ENCODE data around the gene EHMT1.

Gene EHMT1

DNA sequence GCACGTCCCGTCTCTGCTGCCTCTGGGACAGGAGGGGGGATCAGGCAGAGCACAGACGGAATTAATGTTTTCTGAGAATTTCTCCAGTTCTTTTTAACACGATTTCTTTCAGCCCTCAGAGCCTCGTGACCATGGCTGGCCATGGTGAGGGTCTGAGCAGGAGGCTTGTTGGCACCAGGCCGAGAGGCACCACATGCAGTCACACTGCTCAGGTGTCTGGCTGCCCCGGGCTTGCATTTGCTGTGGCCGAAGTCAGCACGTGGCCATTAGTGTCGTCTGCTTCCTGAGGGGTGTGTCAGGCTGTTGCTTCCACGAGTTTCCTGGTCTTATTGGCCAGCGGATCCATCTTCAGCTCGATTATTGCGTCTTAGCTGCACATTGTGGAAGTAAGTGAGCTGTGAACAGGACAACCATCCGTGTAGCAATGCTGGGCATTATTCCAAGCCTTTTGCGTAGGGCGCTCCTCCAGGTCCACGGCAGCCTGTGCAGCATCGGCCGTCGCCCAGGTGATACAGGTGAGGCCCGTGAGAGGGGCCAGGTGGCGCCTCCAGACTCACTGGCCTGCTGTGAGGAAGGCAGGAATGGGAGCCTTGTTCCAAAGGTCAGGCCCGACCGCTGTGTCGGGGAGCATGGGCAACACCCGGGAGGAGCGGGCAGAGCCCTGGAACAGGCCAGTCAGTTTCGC, 144.6 kb downstream of the EHMT1 start:
- H3K79me2 ChIP-seq (ENCODE audit: low read length): peaks cover 9% of the 10 kb centered on the region; the same call in 1 of the 2 replicates
- H3K9me3 ChIP-seq (replicated peaks; ENCODE audit: insufficient read depth, low read length): no peaks in the 10 kb centered on the region
- peaks cover 1% of the 10 kb centered on the region; the same call in 1 of the 2 replicates for H3K36me3 ChIP-seq (replicated peaks; ENCODE audit: insufficient read depth, low read length)
- H3K27me3 ChIP-seq (replicated peaks; ENCODE audit: insufficient read depth, low read length): no peaks in the 10 kb centered on the region
- H2AFZ ChIP-seq (ENCODE audit: low read length): no peak overlapping the region
- TF ChIP-seq EZH2 (optimal IDR thresholded peaks at IDR 0.05; ENCODE audit: low read depth, low read length) (no peak), EZH2phosphoT487 (IDR thresholded peaks at IDR 0.05; ENCODE audit: low read length) (no peak)
- TF ChIP-seq, protein P1, sequence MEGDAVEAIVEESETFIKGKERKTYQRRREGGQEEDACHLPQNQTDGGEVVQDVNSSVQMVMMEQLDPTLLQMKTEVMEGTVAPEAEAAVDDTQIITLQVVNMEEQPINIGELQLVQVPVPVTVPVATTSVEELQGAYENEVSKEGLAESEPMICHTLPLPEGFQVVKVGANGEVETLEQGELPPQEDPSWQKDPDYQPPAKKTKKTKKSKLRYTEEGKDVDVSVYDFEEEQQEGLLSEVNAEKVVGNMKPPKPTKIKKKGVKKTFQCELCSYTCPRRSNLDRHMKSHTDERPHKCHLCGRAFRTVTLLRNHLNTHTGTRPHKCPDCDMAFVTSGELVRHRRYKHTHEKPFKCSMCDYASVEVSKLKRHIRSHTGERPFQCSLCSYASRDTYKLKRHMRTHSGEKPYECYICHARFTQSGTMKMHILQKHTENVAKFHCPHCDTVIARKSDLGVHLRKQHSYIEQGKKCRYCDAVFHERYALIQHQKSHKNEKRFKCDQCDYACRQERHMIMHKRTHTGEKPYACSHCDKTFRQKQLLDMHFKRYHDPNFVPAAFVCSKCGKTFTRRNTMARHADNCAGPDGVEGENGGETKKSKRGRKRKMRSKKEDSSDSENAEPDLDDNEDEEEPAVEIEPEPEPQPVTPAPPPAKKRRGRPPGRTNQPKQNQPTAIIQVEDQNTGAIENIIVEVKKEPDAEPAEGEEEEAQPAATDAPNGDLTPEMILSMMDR (IDR thresholded peaks at IDR 0.05; ENCODE audit: low read length): no peak
- H3K9ac ChIP-seq (ENCODE audit: low read length): no peak overlapping the region
- H3K9me2 ChIP-seq (replicated peaks; ENCODE audit: insufficient read depth, low read length): no peaks in the 10 kb centered on the region
- H3K4me2 ChIP-seq (ENCODE audit: low read depth, low read length): no peak overlapping the region
- H3F3A ChIP-seq (ENCODE audit: insufficient read depth, low read length): no peaks in the 10 kb centered on the region
- H4K20me1 ChIP-seq (ENCODE audit: insufficient read depth, low read length): no peaks in the 10 kb centered on the region
- H3K27ac ChIP-seq (ENCODE audit: low read length): no peak overlapping the region
- H3K4me3 ChIP-seq (ENCODE audit: low read length): no peak overlapping the region
- no peaks in the 10 kb centered on the region for H3K4me1 ChIP-seq (ENCODE audit: low read length)
- DNase-seq: no peak

DNA sequence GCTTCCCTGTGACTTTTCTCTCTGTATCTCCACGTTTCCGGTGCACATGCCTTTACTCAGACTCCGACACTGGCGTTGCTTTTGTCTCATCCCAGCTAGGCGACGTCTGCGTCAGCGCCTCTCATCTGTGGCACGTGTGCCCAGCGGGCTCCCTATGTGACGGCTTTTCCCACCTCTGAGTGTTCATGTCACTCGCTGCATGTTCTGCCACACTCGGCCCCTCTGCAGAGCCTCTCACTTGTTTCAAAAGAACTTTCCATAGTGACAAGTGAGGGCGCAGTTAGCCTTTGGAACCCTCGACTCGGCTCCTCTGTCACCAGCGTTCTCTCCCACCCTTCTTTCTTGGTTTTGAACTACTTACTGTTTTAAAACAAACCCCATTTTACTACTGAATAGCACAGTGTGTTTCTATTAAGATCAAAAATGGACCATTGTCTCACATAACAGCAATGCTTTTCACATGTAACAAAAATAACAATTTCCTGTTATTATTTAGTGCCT, 145.4 kb downstream of the EHMT1 start:
- Histone ChIP-seq H3K27me3 (replicated peaks; ENCODE audit: insufficient read depth, low read length) (no peaks in the 10 kb centered on the region), H3K4me2 (ENCODE audit: low read depth, low read length) (no peak overlapping the region), H3K9me3 (replicated peaks; ENCODE audit: insufficient read depth, low read length) (no peaks in the 10 kb centered on the region), H3K9me2 (replicated peaks; ENCODE audit: insufficient read depth, low read length) (no peaks in the 10 kb centered on the region), H3K27ac (ENCODE audit: low read length) (no peak overlapping the region), H3K36me3 (replicated peaks; ENCODE audit: insufficient read depth, low read length) (no peaks in the 10 kb centered on the region), H3K4me1 (ENCODE audit: low read length) (no peaks in the 10 kb centered on the region), H3F3A (ENCODE audit: insufficient read depth, low read length) (no peaks in the 10 kb centered on the region), H4K20me1 (ENCODE audit: insufficient read depth, low read length) (no peaks in the 10 kb centered on the region), H3K79me2 (ENCODE audit: low read length) (peaks cover 8% of the 10 kb centered on the region; the same call in 1 of the 2 replicates), H3K4me3 (ENCODE audit: low read length) (no peak overlapping the region), H3K9ac (ENCODE audit: low read length) (no peak overlapping the region), H2AFZ (ENCODE audit: low read length) (no peak overlapping the region)
- no peak for DNase-seq
- TF ChIP-seq EZH2phosphoT487 (IDR thresholded peaks at IDR 0.05; ENCODE audit: low read length) (no peak), EZH2 (optimal IDR thresholded peaks at IDR 0.05; ENCODE audit: low read depth, low read length) (no peak)
- TF ChIP-seq, protein P1 (IDR thresholded peaks at IDR 0.05; ENCODE audit: low read length): no peak

DNA sequence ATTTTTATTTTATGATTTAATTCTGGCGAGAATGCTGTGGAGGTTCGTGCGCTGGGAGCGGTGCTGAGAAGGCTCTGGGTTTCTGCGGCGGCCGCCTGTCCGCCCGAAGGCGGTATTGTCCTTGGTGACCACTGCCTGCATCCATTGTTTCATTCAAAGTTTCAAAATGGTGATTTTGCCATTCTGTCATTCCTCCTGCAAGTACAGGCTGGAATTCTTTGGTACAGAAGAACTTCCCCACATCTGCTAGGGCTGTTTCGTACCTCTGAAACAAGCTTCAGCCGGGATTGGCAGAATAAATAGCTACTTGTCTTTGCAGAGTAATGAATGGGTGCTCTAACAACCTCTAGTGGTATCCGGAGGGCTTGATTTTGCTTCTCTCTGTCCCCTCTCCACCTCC, 146.2 kb downstream of the EHMT1 start:
- Histone ChIP-seq H3K4me3 (ENCODE audit: low read length) (no peak overlapping the region), H3K27ac (ENCODE audit: low read length) (no peak overlapping the region), H3K9me2 (replicated peaks; ENCODE audit: insufficient read depth, low read length) (no peaks in the 10 kb centered on the region), H3K4me2 (ENCODE audit: low read depth, low read length) (no peak overlapping the region), H3K9me3 (replicated peaks; ENCODE audit: insufficient read depth, low read length) (no peaks in the 10 kb centered on the region), H3K4me1 (ENCODE audit: low read length) (no peaks in the 10 kb centered on the region), H2AFZ (ENCODE audit: low read length) (no peak overlapping the region), H3K27me3 (replicated peaks; ENCODE audit: insufficient read depth, low read length) (no peaks in the 10 kb centered on the region), H3F3A (ENCODE audit: insufficient read depth, low read length) (no peaks in the 10 kb centered on the region), H4K20me1 (ENCODE audit: insufficient read depth, low read length) (no peaks in the 10 kb centered on the region), H3K9ac (ENCODE audit: low read length) (no peak overlapping the region), H3K36me3 (replicated peaks; ENCODE audit: insufficient read depth, low read length) (no peaks in the 10 kb centered on the region), H3K79me2 (ENCODE audit: low read length) (no peaks in the 10 kb centered on the region)
- TF ChIP-seq EZH2 (optimal IDR thresholded peaks at IDR 0.05; ENCODE audit: low read depth, low read length) (no peak), EZH2phosphoT487 (IDR thresholded peaks at IDR 0.05; ENCODE audit: low read length) (no peak)
- TF ChIP-seq, protein P1 (IDR thresholded peaks at IDR 0.05; ENCODE audit: low read length): no peak
- DNase-seq: no peak

All from MM.1S (cell line).